NCI-H82 treated with DMSO at 0.1 percent for 48 hours (cell line): ENCODE measurements around the gene ARFRP1.

ENCODE experiments used
- DNase-seq: peaks from one replicate; lab custom pipeline; 2025; ENCODE audit not compliant: unreplicated experiment; lab: John Stamatoyannopoulos, UW

ARFRP1 gene

GRCh38 chr20:63702751-63703470, 4.9 kb downstream of the ARFRP1 start:
- DNase-seq, result no peak

GRCh38 chr20:63702036-63702665, 5.6 kb downstream of the ARFRP1 start:
- no peak for DNase-seq

- no peak for DNase-seq
Observed at GRCh38 chr20:63701329-63702035, 6.3 kb downstream of the ARFRP1 start.

GRCh38 chr20:63701051-63701328, 6.8 kb downstream of the ARFRP1 start:
- no peak for DNase-seq

GRCh38 chr20:63700199-63701050, 7.4 kb downstream of the ARFRP1 start:
- no peak for DNase-seq

- DNase-seq, result no peak
Observed at GRCh38 chr20:63699466-63700198, 8.1 kb downstream of the ARFRP1 start.

- no peak for DNase-seq
Observed at GRCh38 chr20:63698739-63699465, 8.9 kb downstream of the ARFRP1 start.

GRCh38 chr20:63697868-63698545, 9.8 kb downstream of the ARFRP1 start:
- no peak for DNase-seq

- DNase-seq, result no peak
Observed at GRCh38 chr20:63697357-63697867, 10.4 kb downstream of the ARFRP1 start.

GRCh38 chr20:63696628-63697356, 11.0 kb downstream of the ARFRP1 start, which contains the start of gene TNFRSF6B:
TSS of gene TNFRSF6B (plus strand) at chr20:63696652. CDS start at chr20:63696768, 116 bp downstream.
- DNase-seq, result no peak

- DNase-seq, result no peak
Observed at GRCh38 chr20:63696306-63696627, 11.5 kb downstream of the ARFRP1 start.

- DNase-seq, result no peak
Observed at GRCh38 chr20:63695424-63696305, 12.1 kb downstream of the ARFRP1 start.

GRCh38 chr20:63694584-63695423, 13.0 kb downstream of the ARFRP1 start:
- no peak for DNase-seq

GRCh38 chr20:63693733-63694583, 13.8 kb downstream of the ARFRP1 start:
- no peak for DNase-seq

GRCh38 chr20:63693083-63693732, 14.6 kb downstream of the ARFRP1 start:
- no peak for DNase-seq
